Activated CD4-positive, alpha-beta T cell treated with anti-CD3 and anti-CD28 coated beads for 4 hours (primary cell): ENCODE results near the gene FKBP3.
"Not testable (repeated sequence)": the region's sequence is repeated elsewhere in the genome, so short reads cannot be mapped to it uniquely, and the experiment has no call there.

Experiments used
- DNase-seq, 2 donors: peaks; one replicate each; pipeline ENCODE4 v3.0.0-alpha.2; 2020

Gene FKBP3

GRCh38 chr14:45112896-45113781 lies 21.1 kb downstream of the FKBP3 start:
- DNase-seq = no peak

DNA sequence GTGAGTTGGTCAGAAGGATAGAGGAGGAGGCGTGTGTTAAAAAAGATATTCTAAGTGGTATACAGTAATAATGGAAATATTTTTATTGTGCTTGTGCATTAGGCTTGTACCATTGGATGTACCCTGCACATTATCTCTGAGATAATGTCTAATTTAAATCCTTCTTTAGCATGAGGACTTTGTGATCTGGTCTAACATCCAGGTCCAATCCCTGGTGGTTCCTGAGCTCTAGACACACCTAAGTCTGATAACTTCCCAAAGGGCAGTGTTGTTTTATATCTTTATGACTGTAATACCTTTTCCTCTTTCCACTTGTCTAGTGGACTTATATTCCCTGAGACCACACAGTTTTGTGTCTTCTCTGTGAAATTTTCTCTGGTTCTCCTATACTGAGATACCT lies 29.7 kb downstream of the FKBP3 start:
- no peak for DNase-seq

DNA sequence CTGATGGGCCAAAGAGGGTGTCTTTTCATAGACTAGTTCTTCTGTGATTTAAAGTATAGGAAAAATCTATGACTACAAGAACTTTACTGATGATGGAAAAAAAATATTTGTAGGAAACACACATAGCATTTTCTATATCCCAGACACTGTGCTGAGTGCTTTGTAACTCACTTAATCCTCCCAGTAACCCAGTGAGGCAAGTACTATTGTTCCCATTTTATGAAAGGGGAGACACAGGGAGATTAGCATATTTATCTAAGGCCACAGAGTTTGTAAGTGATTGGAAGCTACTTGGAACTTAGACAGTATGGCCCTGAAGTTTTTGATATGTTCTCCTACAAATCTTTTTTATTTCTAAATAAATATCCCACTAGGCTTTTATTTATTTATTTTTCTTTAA lies 30.5 kb downstream of the FKBP3 start:
- DNase-seq = no peak

GRCh38 chr14:45096218-45096617 lies 38.1 kb downstream of the FKBP3 start:
- DNase-seq = no peak

- no peak for DNase-seq
Observed at GRCh38 chr14:45095143-45095542, 39.1 kb downstream of the FKBP3 start.

- no peak for DNase-seq
Observed at GRCh38 chr14:45094275-45094674, 40.0 kb downstream of the FKBP3 start.

DNA sequence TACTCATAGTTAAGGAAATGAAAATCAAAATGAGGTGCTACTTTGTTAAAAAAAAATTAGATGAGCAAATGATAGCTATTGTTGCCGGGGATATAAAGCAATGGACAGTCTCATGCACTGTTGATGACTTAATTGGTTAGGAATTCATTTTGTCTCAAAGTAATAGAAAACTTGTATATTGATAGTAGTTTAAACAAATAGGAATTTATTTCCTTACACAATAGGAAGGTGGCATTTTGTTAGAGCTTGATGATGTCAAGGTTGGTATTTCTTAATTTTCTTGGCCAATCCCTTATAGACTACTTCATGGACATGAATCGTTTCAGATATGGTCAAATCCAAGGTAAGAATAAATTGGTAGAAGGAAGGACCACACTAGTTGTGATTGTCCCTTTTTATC lies 42.6 kb downstream of the FKBP3 start:
- DNase-seq = no peak

DNA sequence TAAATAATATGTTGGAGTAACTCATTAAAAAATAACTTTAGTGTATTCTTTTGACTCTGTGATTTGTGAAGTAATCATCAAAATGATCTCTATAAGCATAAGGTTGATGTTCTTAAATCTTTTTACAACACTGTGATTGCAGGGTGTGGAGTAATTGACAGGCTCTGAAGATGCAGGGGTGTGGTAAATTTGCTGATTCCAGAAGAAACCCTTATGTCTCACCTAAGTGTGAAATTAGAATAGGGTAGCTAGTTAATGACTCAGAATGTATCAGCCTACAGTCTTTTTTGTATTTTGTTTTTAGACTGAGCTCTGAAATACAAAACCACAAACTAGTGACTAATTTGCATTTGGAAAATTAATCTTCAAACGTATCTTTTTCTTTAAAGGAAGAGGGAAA lies 44.5 kb downstream of the FKBP3 start:
- DNase-seq = peak; percentile 16 to 24

DNA sequence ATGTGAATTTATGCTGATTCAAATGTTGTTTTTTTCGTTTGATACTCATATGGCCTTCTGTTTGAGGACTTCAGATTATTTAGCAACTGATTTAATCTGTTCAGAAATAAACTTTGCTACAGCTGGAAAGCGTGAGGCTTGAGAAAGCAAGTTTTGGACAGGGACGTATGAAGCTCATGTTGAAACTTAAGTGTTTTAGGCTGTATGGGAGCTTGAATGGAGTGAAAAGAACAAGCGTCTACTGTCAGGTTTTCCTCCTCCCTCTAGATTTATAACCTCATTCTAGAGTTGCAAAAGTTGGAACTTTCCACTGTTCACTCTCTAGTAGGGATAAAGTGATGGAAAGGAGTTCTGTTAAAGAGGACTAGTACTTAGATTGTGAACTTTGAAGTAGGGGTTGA lies 49.3 kb downstream of the FKBP3 start:
- no peak for DNase-seq

GRCh38 chr14:45083976-45084722 lies 50.1 kb downstream of the FKBP3 start, which contains the start of gene PRPF39:
Gene PRPF39, plus strand, starts transcription at chr14:45084116. Its CDS starts 11,124 bp downstream, at chr14:45095240.
- DNase-seq = peak; percentile 93 to 95

DNA sequence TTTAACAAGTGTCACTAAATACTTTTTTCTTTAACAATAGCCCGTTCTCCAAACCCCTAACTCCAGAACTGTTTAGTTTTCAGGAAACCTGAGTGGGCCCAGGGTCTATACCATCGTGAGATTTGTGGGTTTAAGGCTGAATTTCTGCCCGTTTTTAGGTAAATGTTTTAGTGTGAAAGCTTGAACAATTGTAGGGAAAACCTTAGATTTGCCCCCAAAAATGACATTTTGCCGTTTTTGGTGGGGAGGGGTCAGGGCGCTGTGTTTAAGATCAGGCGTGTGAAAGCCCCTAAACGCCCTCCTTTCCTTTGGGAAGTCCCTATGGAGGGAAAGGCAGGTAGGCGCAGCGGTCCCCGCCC lies 50.7 kb downstream of the FKBP3 start:
- no peak for DNase-seq

DNA sequence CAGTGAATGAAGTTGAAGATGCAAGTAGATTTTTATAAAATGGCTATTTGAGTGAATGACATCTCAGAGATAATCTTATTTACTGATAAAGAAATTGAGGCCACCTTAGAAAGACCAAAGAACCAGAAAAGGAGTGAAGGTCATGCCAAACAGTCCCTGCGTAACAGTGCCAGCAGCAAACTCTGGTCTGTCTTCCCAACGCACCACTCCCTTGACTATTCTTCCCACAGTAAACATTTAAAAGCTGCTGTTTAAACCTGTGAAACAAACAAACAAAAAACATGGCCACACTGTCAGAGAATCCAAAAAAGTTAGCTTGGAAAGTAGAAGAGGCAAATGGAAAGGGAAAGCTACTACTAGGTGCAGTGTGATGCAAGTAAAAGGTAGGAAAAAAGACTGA lies 51.9 kb downstream of the FKBP3 start:
- no peak for DNase-seq

DNA sequence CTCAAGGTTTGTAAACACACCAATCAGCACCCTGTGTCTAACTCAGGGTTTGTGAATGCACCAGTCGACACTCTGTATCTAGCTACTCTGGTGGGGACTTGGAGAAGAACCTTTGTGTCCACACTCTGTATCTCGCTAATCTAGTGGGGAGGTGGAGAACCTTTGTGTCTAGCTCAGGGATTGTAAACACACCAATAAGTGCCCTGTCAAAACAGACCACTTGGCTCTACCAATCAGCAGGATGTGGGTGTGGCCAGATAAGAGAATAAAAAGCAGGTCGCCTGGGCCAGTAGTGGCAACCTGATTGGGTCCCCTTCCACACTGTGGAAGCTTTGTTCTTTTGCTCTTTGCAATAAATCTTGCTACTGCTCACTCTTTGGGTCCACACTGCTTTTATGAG lies 53.2 kb downstream of the FKBP3 start:
- DNase-seq = not testable (repeated sequence)

DNA sequence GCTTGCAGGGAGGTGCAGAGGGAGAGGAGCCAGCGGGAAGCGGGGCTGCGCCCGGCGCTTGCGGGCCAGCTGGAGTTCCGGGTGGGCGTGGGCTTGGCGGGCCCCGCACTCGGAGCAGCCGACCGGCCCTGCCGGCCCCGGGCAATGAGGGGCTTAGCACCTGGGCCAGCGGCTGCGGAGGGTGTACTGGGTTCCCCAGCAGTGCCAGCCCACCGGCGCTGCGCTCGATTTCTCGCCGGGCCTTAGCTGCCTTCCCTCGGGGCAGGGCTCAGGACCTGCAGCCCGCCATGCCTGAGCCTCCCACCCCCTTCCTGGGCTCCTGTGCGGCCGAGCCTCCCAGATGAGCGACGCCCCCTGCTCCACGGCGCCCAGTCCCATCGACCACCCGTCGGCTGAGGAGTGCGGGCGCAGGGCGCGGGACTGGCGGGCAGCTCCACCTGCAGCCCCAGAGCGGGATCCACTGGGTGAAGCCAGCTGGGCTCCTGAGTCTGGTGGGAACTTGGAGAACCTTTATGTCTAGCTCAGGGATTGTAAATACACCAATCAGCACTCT lies 53.8 kb downstream of the FKBP3 start:
- not testable (repeated sequence) for DNase-seq

- DNase-seq = no peak
Observed at GRCh38 chr14:45078323-45078722, 56.0 kb downstream of the FKBP3 start.

GRCh38 chr14:45073231-45073879 lies 60.9 kb downstream of the FKBP3 start:
- no peak for DNase-seq

DNA sequence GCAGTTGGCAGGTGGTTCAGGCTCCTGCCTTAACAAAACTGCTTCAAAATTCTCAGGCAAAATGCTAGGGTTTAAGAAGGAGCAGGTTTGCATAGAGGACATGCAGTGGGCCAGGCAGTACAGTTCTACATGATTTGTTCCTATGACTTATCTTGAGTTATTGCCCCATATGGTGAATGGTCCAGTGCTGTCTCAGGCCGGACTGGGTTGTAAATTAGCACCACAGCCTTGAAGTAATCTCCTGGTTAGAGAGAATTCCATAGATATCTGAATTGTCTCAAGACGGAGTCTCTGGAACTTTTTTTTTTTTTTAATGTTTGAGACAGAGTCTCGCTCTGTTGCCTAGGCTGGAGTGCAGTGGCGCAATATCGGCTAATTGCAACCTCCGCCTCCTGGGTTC lies 62.2 kb downstream of the FKBP3 start:
- DNase-seq = no peak

DNA sequence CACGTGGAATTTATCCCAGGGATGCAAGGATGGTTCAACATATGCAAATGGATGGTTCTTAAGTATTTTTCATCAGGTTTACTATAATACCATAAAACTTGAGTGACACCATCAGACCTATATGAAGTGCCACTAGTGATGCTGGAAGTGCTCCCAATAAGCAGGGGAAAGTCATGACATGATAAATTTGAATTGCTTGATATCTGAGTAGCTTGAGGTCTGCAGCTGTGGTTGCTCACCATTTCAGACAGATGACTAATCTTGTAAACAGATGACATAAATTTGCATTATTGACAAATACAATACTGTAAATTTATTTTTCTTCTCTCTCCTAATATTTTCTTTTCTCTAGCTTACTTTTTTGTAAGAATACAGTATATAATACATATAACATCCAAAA lies 64.1 kb downstream of the FKBP3 start:
- DNase-seq = no peak

GRCh38 chr14:45068396-45068795 lies 65.9 kb downstream of the FKBP3 start:
- no peak for DNase-seq

- no peak for DNase-seq
Observed at GRCh38 chr14:45066667-45067066, 67.6 kb downstream of the FKBP3 start.

DNA sequence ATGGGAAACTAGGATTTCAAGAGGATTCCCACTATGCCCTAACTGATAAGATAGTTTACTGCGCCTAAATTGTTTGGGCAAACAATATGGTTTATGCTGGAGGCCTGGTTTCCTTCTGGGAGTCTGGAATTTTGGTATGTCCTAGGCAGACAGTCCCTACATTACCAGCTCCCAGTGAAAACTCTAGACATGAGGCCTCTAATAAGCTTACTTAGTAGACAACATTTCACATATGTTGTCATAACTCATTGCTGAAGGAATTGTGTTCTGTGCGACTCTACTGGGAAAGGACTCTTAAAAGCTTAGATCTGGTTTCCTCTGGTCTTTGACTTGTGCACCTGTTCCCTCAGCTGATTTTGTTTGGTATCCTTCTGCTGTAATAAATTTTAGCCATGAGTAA lies 68.3 kb downstream of the FKBP3 start:
- DNase-seq = no peak
